ENCODE measurements around the gene MTLN. TPM values are rescaled to one million over a fixed set of nuclear protein-coding genes. Genes with fewer than 3 reads are reported as not detected.
"Not testable (repeated sequence)": the region's sequence is repeated elsewhere in the genome, so short reads cannot be mapped to it uniquely, and the experiment has no call there.

MTLN gene
- total RNA-seq, 2 donors from 2014 or later = 52.7 to 58.0 TPM

DNA sequence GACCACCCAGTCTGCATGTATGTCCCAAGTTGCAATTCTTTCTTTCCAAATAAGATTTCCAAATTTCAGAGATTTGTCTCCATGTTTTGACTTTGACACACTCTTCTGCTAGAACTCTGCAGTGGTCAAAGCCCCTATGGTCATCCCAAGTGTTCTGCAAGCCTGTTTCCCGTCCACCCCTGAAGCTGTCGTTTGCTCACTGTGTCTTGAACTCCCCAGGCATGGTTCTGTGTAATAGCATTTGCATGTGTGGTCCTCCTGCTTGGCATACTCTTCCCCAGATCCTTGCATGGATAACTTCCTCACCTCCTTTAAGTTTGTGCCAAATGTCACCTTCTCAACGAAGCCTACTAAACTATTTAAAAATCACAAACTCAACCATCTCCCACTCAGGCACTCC, 3.9 kb upstream of the MTLN start:
- no peak for ATAC-seq
- Mint-ChIP-seq H3K27me3 (peaks cover 44 to 62% of the 10 kb centered on the region in 2 donors), H3K36me3 (peaks cover 16% of the 10 kb centered on the region), H3K27ac (no peak overlapping the region), H3K4me3 (no peak overlapping the region), H3K9me3 (no peaks in the 10 kb centered on the region), H3K4me1 (ENCODE audit: low read depth in 2 of 2) (peaks cover 5 to 6% of the 10 kb centered on the region in 2 donors)
- DNase-seq (ENCODE audit: low spot score) = no peak

DNA sequence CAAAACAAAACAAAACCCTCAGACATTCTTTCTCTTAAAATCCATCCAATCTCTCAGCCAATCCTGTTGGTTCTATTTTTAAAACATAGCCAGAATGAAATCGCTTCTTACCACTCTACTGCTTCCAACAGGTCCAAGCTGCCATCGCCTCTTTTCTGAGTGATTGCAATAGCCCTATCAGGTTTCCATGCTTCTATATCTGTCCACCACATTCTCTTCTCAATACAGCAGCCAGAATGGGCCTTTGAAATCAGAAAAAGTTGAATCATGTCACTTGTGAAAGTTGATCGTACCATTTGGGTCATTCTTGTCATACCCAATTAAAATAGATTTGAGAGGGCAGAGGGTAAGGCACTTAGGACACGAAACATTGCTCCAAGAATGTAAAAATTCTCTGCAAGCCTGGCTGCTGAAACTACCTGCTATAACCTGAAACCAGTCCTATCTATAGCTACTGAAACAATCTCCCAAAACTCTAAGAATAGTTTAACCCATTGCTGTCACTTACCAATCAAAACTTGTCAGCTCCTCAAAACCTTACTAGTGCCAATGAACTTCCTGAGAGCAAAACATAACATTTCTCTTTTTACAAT, 3.3 kb upstream of the MTLN start:
- DNase-seq (ENCODE audit: low spot score) (no peak), ATAC-seq (no peak)
- H3K4me3 Mint-ChIP-seq = no peak overlapping the region
- H3K4me1 Mint-ChIP-seq (ENCODE audit: low read depth in 2 of 2) = peaks cover 5 to 6% of the 10 kb centered on the region in 2 donors
- H3K27me3 Mint-ChIP-seq = peaks cover 44 to 62% of the 10 kb centered on the region in 2 donors
- no peaks in the 10 kb centered on the region for H3K9me3 Mint-ChIP-seq
- H3K27ac Mint-ChIP-seq = no peak overlapping the region
- peaks cover 16% of the 10 kb centered on the region for H3K36me3 Mint-ChIP-seq

DNA sequence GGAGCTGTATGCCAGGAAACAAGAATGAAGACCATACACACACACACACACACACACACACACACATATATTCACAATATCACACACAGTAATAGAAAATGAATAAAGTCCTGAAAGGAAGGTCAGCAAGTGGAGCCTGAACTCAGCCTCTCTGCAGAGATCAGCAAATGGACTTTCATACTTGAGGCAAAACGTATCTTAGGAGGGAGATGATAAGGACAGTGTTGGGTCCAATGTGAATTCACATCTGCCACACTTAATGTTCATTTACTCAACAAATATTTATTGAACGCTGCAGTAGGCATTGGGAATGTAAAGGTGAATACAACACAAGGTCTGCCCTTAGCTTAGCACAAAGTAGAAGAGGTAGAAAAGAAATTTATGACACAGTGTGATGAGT, 2.7 kb upstream of the MTLN start:
- Mint-ChIP-seq H3K27ac (no peak overlapping the region), H3K9me3 (no peaks in the 10 kb centered on the region), H3K4me3 (no peak overlapping the region), H3K27me3 (peaks cover 39 to 56% of the 10 kb centered on the region in 2 donors), H3K4me1 (ENCODE audit: low read depth in 2 of 2) (peaks cover 5 to 6% of the 10 kb centered on the region in 2 donors), H3K36me3 (peaks cover 16% of the 10 kb centered on the region)
- no peak for ATAC-seq
- no peak for DNase-seq (ENCODE audit: low spot score)

DNA sequence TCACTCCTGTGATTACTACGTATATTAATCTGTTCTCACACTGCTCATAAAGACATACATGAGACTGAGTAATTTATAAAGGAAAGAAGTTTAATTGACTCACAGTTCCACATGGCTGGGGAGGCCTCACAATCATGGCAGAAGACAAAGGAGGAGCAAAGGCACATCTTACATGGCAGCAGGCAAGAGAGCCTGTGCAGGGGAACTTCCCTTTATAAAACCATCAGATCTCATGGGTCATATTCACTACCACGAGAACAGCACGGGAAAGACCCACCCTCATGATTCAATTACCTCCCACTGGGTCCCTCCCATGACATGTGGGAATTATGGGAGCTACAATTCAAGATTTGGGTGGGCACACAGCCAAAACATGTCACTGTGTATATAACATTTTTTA, 1.2 kb upstream of the MTLN start:
- H3K36me3 Mint-ChIP-seq = peaks cover 29% of the 10 kb centered on the region
- ATAC-seq; H3K4me3 Mint-ChIP-seq; H3K27ac Mint-ChIP-seq; H3K9me3 Mint-ChIP-seq; DNase-seq (ENCODE audit: low spot score): not testable (repeated sequence)
- peaks cover 12 to 16% of the 10 kb centered on the region in 2 donors for H3K4me1 Mint-ChIP-seq (ENCODE audit: low read depth in 2 of 2)
- peaks cover 24 to 41% of the 10 kb centered on the region in 2 donors for H3K27me3 Mint-ChIP-seq

DNA sequence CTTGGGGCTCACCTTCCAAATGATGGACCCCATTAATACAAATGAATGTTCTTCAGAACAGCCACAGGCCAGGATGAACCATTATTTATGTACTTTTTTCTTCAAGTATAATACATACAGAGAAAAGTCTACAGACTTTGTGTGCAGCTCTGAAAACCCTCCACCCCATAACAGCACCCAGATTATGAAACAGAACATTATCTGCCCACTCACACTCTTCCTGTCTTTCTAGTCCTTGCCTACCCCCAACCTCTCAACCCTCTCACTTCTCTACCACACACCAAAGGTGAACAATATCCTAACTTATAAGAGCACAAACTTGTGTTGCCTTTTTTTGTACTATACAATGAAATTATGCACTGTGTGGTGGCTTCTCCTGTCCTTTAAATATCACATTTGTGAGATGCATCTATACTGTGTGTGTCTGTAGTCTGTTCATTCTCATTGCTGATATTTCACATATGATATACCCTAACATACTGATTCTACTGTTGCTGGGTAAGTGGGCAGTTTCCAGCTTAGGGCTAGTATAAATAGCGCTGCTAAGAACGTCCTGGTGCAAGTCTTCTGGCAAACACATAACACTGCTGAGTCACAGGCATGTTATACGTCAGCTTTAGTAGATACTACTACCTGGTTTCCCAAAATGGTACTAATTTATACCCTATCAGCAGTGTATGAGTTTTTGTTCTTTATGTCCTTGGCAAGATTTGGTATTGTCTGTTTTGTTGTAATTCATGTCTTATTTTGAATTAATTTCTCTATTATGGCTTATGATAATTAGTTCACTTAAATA, 6.5 kb downstream of the MTLN start:
- ATAC-seq = no peak
- H3K9me3 Mint-ChIP-seq = no peaks in the 10 kb centered on the region

DNA sequence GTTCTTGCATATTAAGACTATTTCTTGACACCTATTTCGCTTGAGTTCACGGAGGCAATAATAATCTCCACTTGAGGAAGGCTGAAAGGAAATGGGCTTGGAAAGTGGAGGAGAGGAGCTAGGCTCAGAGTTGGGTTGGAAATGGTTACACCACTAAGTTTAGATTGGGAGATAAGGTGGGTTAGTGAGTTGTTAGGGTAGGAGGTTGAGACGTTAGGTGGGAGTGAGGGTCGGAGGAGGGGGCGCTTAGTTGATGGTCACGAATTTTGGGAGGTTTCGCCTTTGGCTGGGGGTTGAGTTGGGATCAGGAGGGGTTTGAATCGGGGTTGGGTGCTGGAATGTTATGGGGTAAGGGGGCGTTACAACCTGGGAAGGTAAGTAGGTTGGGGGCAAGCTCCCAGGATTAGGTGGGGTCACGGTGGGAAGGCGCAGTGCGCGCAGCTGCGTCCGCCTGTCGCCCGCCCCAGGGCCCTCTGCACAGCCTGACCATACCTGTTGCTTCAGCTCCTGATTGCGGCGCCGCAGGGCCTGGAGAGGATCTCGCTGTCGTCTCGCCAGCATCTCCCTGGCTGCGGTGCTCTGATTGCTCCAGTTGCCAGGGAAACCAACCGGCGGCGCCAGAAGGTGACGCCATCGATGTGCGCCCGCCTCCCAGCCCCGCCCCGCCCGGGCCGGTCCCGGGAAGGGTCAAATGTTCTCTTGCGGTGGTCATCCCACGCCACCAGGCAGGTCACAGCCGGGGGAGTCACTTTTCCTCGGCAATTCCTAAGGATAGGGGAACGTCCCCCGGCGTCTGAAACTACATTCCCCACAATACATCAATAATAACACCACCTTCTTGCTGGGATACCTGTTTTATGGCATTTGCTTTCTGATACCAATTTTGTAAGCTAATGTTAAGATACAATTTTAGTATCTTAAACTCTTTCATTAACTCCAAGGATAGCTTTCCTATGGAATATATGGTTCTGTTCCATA, 7.7 kb downstream of the MTLN start, which contains the start of gene NPHP1:
Gene NPHP1 (minus strand): TSS at position 606 of the 978 bp plus-strand sequence. CDS start 45 bp downstream, at position 561.
- H3K9me3 Mint-ChIP-seq = no peaks in the 10 kb centered on the region
- H3K27me3 Mint-ChIP-seq = peaks cover 0 to 8% of the 10 kb centered on the region in 2 donors
- H3K27ac Mint-ChIP-seq = peak within 1 kb of the TSS; percentile 38 to 89
- peaks cover 15% of the 10 kb centered on the region for H3K36me3 Mint-ChIP-seq
- H3K4me3 Mint-ChIP-seq = peak within 1 kb of the TSS; percentile 84
- H3K4me1 Mint-ChIP-seq (ENCODE audit: low read depth in 2 of 2) = peaks cover 22 to 26% of the 10 kb centered on the region in 2 donors
- DNase-seq (ENCODE audit: low spot score) (peak; percentile 90), ATAC-seq (peak; percentile 94 to 96)

More for the DNA sequence above, 6.5 kb downstream of the MTLN start:
- Mint-ChIP-seq H3K4me1 (ENCODE audit: low read depth in 2 of 2) (peaks cover 24 to 29% of the 10 kb centered on the region in 2 donors), H3K4me3 (peak overlapping the region; percentile 84), H3K36me3 (peaks cover 19% of the 10 kb centered on the region), H3K27me3 (peaks cover 0 to 8% of the 10 kb centered on the region in 2 donors), H3K27ac (peak overlapping the region; percentile 38 to 89)
- DNase-seq (ENCODE audit: low spot score) = no peak

DNA sequence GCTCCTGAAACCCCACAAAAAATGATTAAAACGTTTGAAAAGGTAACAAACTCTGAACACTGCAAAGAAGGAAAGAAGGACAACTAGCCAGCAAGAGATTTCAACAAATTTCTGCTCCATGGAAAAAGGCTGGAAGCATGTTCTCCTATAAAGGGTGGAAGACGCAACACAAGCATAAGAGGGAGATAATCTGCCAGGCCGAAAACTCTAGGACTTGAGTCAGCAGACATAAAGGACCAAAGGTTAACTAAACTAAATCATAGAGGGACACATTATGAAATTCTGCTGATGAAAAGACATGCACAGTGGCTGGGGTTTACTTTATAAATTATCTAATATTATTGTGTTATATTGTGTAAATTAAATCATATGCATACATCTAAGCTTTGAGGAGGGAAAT, 14.3 kb downstream of the MTLN start:
- no peaks in the 10 kb centered on the region for H3K36me3 Mint-ChIP-seq
- H3K27ac Mint-ChIP-seq = no peak overlapping the region
- H3K27me3 Mint-ChIP-seq = peaks cover 5 to 14% of the 10 kb centered on the region in 2 donors
- H3K4me3 Mint-ChIP-seq = no peak overlapping the region
- no peak for ATAC-seq
- no peaks in the 10 kb centered on the region for H3K4me1 Mint-ChIP-seq (ENCODE audit: low read depth in 2 of 2)
- no peaks in the 10 kb centered on the region for H3K9me3 Mint-ChIP-seq
- no peak for DNase-seq (ENCODE audit: low spot score)

DNA sequence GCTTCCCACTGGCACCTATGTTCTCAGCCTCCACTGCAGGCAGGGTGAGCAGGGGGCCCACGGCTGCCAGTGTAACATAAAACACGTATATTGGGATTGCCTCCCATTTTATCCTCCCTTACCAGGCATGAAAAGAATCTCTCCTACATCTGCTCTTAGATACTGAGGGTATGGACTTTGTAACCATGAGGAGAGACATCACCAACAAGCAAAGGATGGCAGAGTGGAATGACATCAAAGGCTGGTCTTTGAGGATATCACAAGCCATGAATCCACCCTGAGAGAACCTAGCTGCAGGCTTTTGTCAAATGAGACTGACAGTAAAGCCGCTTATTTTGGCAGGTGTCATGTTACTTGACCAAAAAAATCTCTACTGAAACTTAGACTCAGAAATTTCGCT, 14.9 kb downstream of the MTLN start:
- Mint-ChIP-seq H3K4me3 (no peak overlapping the region), H3K27ac (no peak overlapping the region), H3K9me3 (no peaks in the 10 kb centered on the region), H3K36me3 (no peaks in the 10 kb centered on the region), H3K27me3 (peaks cover 2 to 14% of the 10 kb centered on the region in 2 donors), H3K4me1 (ENCODE audit: low read depth in 2 of 2) (no peaks in the 10 kb centered on the region)
- DNase-seq (ENCODE audit: low spot score) (no peak), ATAC-seq (no peak)

DNA sequence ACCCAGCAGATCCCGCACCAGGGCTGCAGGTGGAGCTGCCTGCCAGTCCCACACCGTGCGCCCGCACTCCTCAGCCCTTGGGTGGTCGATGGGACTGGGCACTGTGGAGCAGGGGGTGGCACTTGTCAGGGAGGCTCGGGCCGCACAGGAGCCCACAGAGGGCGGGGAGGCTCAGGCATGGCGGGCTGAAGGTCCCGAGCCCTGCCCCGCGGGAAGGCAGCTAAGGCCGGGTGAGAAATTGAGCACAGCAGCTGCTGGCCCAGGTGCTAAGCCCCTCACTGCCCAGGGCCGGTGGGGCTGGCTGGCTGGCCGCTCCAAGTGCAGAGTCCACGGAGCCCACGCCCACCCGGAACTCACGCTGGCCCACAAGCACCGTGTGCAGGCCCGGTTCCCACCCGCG, 22.2 kb downstream of the MTLN start:
- not testable (repeated sequence) for DNase-seq (ENCODE audit: low spot score); H3K9me3 Mint-ChIP-seq; ATAC-seq; H3K4me1 Mint-ChIP-seq (ENCODE audit: low read depth in 2 of 2); H3K4me3 Mint-ChIP-seq; H3K36me3 Mint-ChIP-seq; H3K27ac Mint-ChIP-seq
- H3K27me3 Mint-ChIP-seq = peaks cover 15 to 32% of the 10 kb centered on the region in 2 donors

DNA sequence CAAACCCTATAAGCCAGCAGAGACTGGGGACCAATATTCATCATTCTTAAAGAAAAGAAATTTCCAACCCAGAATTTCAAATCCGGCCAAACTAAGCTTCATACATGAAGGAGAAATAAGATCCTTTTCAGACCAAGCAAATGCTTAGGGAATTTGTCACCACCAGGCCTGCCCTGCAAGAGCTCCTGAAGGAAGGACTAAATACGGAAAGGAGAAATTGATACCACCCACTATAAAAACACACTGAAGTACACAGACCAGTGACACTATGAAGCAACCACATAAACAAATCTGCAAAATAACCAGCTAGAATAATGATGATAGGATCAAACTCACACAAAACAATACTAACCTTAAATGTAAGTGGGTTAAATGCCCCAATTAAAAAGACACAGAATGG, 29.9 kb downstream of the MTLN start:
- Mint-ChIP-seq H3K36me3 (peaks cover 28% of the 10 kb centered on the region), H3K9me3 (peaks cover 8% of the 10 kb centered on the region), H3K4me1 (ENCODE audit: low read depth in 2 of 2) (no peaks in the 10 kb centered on the region), H3K27me3 (peaks cover 30 to 46% of the 10 kb centered on the region in 2 donors), H3K27ac (no peak overlapping the region), H3K4me3 (no peak overlapping the region)
- DNase-seq (ENCODE audit: low spot score) = no peak
- no peak for ATAC-seq

DNA sequence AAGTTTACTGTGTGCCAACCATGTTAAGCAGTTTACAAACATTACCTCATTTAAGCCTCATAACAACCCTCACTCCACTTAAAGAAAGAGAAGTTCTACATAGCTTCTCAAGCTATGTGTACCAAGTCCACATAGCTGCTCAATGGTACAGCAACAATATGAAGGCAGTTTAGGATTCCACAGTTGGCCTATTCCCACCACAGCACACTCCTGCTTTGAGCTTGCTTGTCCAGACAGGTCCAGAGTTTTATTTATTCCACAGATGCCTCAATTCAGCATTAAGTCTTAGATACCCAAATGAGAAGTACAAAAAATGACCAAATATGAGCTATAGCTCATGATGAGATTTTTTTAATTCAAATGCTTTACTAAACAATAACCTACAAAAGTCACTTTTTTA, 32.3 kb downstream of the MTLN start:
- peaks cover 33 to 54% of the 10 kb centered on the region in 2 donors for H3K27me3 Mint-ChIP-seq
- no peaks in the 10 kb centered on the region for H3K4me1 Mint-ChIP-seq (ENCODE audit: low read depth in 2 of 2)
- H3K9me3 Mint-ChIP-seq = peaks cover 3% of the 10 kb centered on the region
- peaks cover 22% of the 10 kb centered on the region for H3K36me3 Mint-ChIP-seq
- DNase-seq (ENCODE audit: low spot score) (no peak), ATAC-seq (no peak)
- no peak overlapping the region for H3K4me3 Mint-ChIP-seq
- H3K27ac Mint-ChIP-seq = no peak overlapping the region

DNA sequence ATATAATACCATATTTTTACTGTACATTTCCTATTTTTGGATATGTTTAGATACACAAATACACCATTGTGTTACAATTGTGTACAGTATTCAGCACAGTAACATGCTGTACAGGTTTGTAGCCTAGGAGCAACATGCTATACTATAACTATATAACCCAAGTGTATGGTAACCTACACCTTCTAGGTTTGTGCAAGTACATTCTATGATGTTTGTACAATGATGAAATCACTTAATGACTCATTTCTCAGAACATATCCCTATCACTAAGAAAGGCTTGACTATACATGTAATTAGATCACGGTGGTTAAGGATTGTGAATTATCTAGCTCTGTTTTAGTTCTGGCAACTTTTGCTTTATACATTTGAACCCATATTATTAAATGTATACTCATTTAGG, 38.8 kb downstream of the MTLN start:
- no peaks in the 10 kb centered on the region for H3K36me3 Mint-ChIP-seq
- no peaks in the 10 kb centered on the region for H3K9me3 Mint-ChIP-seq
- peaks cover 3 to 10% of the 10 kb centered on the region in 2 donors for H3K4me1 Mint-ChIP-seq (ENCODE audit: low read depth in 2 of 2)
- no peak for DNase-seq (ENCODE audit: low spot score)
- peaks cover 27 to 59% of the 10 kb centered on the region in 2 donors for H3K27me3 Mint-ChIP-seq
- no peak overlapping the region for H3K27ac Mint-ChIP-seq
- ATAC-seq = peak in 1 of 2 donors; percentile 51
- no peak overlapping the region for H3K4me3 Mint-ChIP-seq

DNA sequence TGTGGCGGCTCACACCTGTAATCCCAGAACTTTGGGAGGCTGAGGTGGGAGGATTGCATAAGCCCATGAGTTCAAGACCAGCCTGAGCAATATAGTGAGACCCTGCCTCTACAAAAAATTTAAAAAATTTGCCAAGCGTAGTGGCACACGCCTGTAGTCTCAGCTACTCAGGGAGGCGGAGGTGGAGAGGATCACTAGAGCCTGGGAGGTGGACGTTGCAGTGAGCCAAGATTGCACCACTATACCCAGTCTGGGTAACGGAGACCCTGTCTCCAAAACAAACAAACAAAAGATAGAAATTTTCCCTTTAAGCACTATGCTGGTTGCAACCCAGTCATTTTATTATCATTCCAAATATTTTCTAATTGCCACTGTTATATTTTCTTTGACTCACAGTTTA, 39.8 kb downstream of the MTLN start:
- DNase-seq (ENCODE audit: low spot score) (no peak), ATAC-seq (no peak)
- H3K27ac Mint-ChIP-seq = no peak overlapping the region
- no peak overlapping the region for H3K4me3 Mint-ChIP-seq
- H3K9me3 Mint-ChIP-seq = no peaks in the 10 kb centered on the region
- H3K27me3 Mint-ChIP-seq = peaks cover 23 to 51% of the 10 kb centered on the region in 2 donors
- H3K4me1 Mint-ChIP-seq (ENCODE audit: low read depth in 2 of 2) = peaks cover 3 to 10% of the 10 kb centered on the region in 2 donors
- H3K36me3 Mint-ChIP-seq = no peaks in the 10 kb centered on the region
